OCI-LY7 (cell line): Measurements from ENCODE around the gene COL9A3.

ENCODE experiments used
- EZH2phosphoT487 ChIP-seq: fragments of 200-600 bp; sonication (generic); IDR thresholded peaks from 2 replicates; pipeline ENCODE4 v1.6.1; 2018; ENCODE audit warnings: low read depth, borderline replicate concordance, mild to moderate bottlenecking, mixed run types, antibody characterized with exemption, low read length, moderate library complexity, mixed read lengths
- TF ChIP-seq, protein P1 (sequence below): fragments of 200-600 bp; sonication (generic); conservative IDR thresholded peaks from 2 replicates; pipeline ENCODE4 v1.5.1; 2014; ENCODE audit warnings: mild to moderate bottlenecking, antibody characterized with exemption, low read length, moderate library complexity, mixed read lengths

GRCh38 chr20:62846166-62846890 lies 29.5 kb downstream of the COL9A3 start:
- TF ChIP-seq, protein P1, sequence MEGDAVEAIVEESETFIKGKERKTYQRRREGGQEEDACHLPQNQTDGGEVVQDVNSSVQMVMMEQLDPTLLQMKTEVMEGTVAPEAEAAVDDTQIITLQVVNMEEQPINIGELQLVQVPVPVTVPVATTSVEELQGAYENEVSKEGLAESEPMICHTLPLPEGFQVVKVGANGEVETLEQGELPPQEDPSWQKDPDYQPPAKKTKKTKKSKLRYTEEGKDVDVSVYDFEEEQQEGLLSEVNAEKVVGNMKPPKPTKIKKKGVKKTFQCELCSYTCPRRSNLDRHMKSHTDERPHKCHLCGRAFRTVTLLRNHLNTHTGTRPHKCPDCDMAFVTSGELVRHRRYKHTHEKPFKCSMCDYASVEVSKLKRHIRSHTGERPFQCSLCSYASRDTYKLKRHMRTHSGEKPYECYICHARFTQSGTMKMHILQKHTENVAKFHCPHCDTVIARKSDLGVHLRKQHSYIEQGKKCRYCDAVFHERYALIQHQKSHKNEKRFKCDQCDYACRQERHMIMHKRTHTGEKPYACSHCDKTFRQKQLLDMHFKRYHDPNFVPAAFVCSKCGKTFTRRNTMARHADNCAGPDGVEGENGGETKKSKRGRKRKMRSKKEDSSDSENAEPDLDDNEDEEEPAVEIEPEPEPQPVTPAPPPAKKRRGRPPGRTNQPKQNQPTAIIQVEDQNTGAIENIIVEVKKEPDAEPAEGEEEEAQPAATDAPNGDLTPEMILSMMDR = no peak
- no peak for TF ChIP-seq EZH2phosphoT487
